DMS53 treated with DMSO at 0.1 percent for 48 hours (cell line): ENCODE data around the gene PRIM2.
"Not testable (repeated sequence)": the region's sequence is repeated elsewhere in the genome, so short reads cannot be mapped to it uniquely, and the experiment has no call there.

Source experiments
- DNase-seq: peaks from one replicate; lab custom pipeline; 2025; ENCODE audit not compliant: unreplicated experiment; lab: John Stamatoyannopoulos, UW

PRIM2 gene

GRCh38 chr6:57308755-57309154 lies 8.7 kb upstream of the PRIM2 start:
- not testable (repeated sequence) for DNase-seq

- DNase-seq, result not testable (repeated sequence)
Observed at GRCh38 chr6:57310095-57310816, 7.2 kb upstream of the PRIM2 start.

- no peak for DNase-seq
Observed at GRCh38 chr6:57310817-57311157, 6.6 kb upstream of the PRIM2 start.

GRCh38 chr6:57311300-57312003 lies 6.0 kb upstream of the PRIM2 start:
- DNase-seq, result not testable (repeated sequence)

- no peak for DNase-seq
Observed at GRCh38 chr6:57312004-57312345, 5.5 kb upstream of the PRIM2 start.

- DNase-seq, result no peak
Observed at GRCh38 chr6:57313009-57313408, 4.4 kb upstream of the PRIM2 start.

- DNase-seq, result no peak
Observed at GRCh38 chr6:57313711-57314471, 3.5 kb upstream of the PRIM2 start.

- DNase-seq, result no peak
Observed at GRCh38 chr6:57315111-57315510, 2.3 kb upstream of the PRIM2 start.

GRCh38 chr6:57315851-57316250 lies 1.6 kb upstream of the PRIM2 start:
- DNase-seq, result no peak

GRCh38 chr6:57316581-57317059 lies 810 bp upstream of the PRIM2 start:
- DNase-seq, result peak; percentile 93

- DNase-seq, result peak; percentile 4
Observed at GRCh38 chr6:57324538-57324937, 7.1 kb downstream of the PRIM2 start.

- no peak for DNase-seq
Observed at GRCh38 chr6:57327311-57327710, 9.9 kb downstream of the PRIM2 start.

GRCh38 chr6:57328074-57328473 lies 10.6 kb downstream of the PRIM2 start:
- DNase-seq, result no peak

GRCh38 chr6:57329933-57330332 lies 12.5 kb downstream of the PRIM2 start:
- DNase-seq, result no peak

- no peak for DNase-seq
Observed at GRCh38 chr6:57342148-57342669, 24.8 kb downstream of the PRIM2 start.

GRCh38 chr6:57343342-57343741 lies 25.9 kb downstream of the PRIM2 start:
- DNase-seq, result not testable (repeated sequence)

- not testable (repeated sequence) for DNase-seq
Observed at GRCh38 chr6:57346715-57347114, 29.3 kb downstream of the PRIM2 start.

- DNase-seq, result not testable (repeated sequence)
Observed at GRCh38 chr6:57347597-57347996, 30.2 kb downstream of the PRIM2 start.

GRCh38 chr6:57350443-57350842 lies 33.0 kb downstream of the PRIM2 start:
- DNase-seq, result not testable (repeated sequence)

GRCh38 chr6:57352596-57352995 lies 35.2 kb downstream of the PRIM2 start:
- DNase-seq, result not testable (repeated sequence)

GRCh38 chr6:57358319-57358718 lies 40.9 kb downstream of the PRIM2 start:
- DNase-seq, result not testable (repeated sequence)

- DNase-seq, result not testable (repeated sequence)
Observed at GRCh38 chr6:57359766-57360165, 42.3 kb downstream of the PRIM2 start.
